SU-DHL-6 (cell line): Measurements from ENCODE around the gene EYS.

Experiments
- CTCF ChIP-seq: fragments of 200-600 bp; sonication (generic); IDR thresholded peaks from one replicate; pipeline ENCODE4 v1.5.1; 2017; ENCODE audit warnings: antibody characterized with exemption, mild to moderate bottlenecking, low read length, moderate library complexity; ENCODE audit not compliant: insufficient read depth, poor library complexity, severe bottlenecking
- EZH2phosphoT487 ChIP-seq: fragments of 200-600 bp; sonication (generic), shearing (Covaris generic); conservative IDR thresholded peaks from 2 replicates; pipeline ENCODE4 v1.6.1; 2018; ENCODE audit warnings: mild to moderate bottlenecking, antibody characterized with exemption, low read length, moderate library complexity, mixed read lengths

GRCh38 chr6:64504503-64504902, 1202.5 kb downstream of the EYS start:
- no peak for TF ChIP-seq EZH2phosphoT487
- TF ChIP-seq CTCF = no peak
